GM23338 (cell line): ENCODE results near the gene DDX25. TPM values are rescaled to one million over a fixed set of nuclear protein-coding genes. Genes with fewer than 3 reads are reported as not detected.

Experiments
- ATAC-seq: fragments of 200-7000 bp; cut with Tn5 transposase; 3 replicates; pipeline ENCODE4 v1.9.1; 2020
- DNase-seq: peaks from one replicate; pipeline ENCODE4 v3.0.0-alpha.2; 2015; ENCODE audit warnings: low spot score
- H2AFZ ChIP-seq: fragments of 200-600 bp; sonication (generic); 2 replicates; pipeline ENCODE4 v1.8.0; 2016; ENCODE audit warnings: antibody characterized with exemption, mild to moderate bottlenecking, moderate library complexity
- H3F3A ChIP-seq: fragments of 200-600 bp; sonication (generic); replicated peaks from 2 replicates; pipeline ENCODE4 v1.8.0; 2017; ENCODE audit warnings: antibody characterized with exemption, mixed run types, low read depth
- H3K27ac ChIP-seq: fragments of 200-600 bp; sonication (generic); 2 replicates; pipeline ENCODE4 v1.6.1; 2016; ENCODE audit warnings: low read depth
- H3K27me3 ChIP-seq: fragments of 200-600 bp; sonication (generic); 2 replicates; pipeline ENCODE4 v1.8.0; 2016; ENCODE audit warnings: mild to moderate bottlenecking, mixed run types, moderate library complexity; ENCODE audit not compliant: insufficient read depth
- H3K36me3 ChIP-seq: fragments of 200-600 bp; sonication (generic); 2 replicates; pipeline ENCODE4 v1.8.0; 2016; ENCODE audit warnings: mild to moderate bottlenecking; ENCODE audit not compliant: insufficient read depth
- H3K4me1 ChIP-seq: fragments of 200-600 bp; sonication (generic); 2 replicates; pipeline ENCODE4 v1.8.0; 2016; ENCODE audit warnings: mild to moderate bottlenecking, moderate library complexity; ENCODE audit not compliant: insufficient read depth
- H3K4me2 ChIP-seq: fragments of 200-600 bp; sonication (generic); 2 replicates; pipeline ENCODE4 v1.7.1; 2017; ENCODE audit warnings: mixed run types
- H3K4me3 ChIP-seq: fragments of 200-600 bp; sonication (generic); 2 replicates; pipeline ENCODE4 v1.6.1; 2016; ENCODE audit warnings: mixed run types
- H3K79me2 ChIP-seq: fragments of 200-600 bp; sonication (generic); replicated peaks from 2 replicates; pipeline ENCODE4 v1.8.0; 2017; ENCODE audit warnings: mild to moderate bottlenecking; ENCODE audit not compliant: insufficient read depth
- H3K9me2 ChIP-seq: fragments of 200-600 bp; sonication (generic); 2 replicates; pipeline ENCODE4 v1.8.0; 2017; ENCODE audit not compliant: insufficient read depth
- H4K20me1 ChIP-seq: fragments of 200-600 bp; sonication (generic); replicated peaks from 2 replicates; pipeline ENCODE4 v1.8.0; 2017; ENCODE audit warnings: mild to moderate bottlenecking; ENCODE audit not compliant: insufficient read depth
- H3K27ac Mint-ChIP-seq: 2 replicates; pipeline ENCODE4 v1.8.0; 2020; ENCODE audit warnings: inconsistent platforms, mild to moderate bottlenecking, moderate library complexity, mixed read lengths
- H3K27me3 Mint-ChIP-seq: 3 replicates; pipeline ENCODE4 v1.8.0; 2022; ENCODE audit warnings: low read depth, mild to moderate bottlenecking, moderate library complexity, mixed read lengths, inconsistent platforms; ENCODE audit not compliant: insufficient read depth, poor library complexity
- H3K36me3 Mint-ChIP-seq: 3 replicates; pipeline ENCODE4 v1.8.0; 2021; ENCODE audit warnings: low read depth, mild to moderate bottlenecking, inconsistent platforms, moderate library complexity, mixed read lengths
- H3K4me1 Mint-ChIP-seq: 3 replicates; pipeline ENCODE4 v1.8.0; 2020; ENCODE audit warnings: mild to moderate bottlenecking, inconsistent platforms, mixed read lengths
- H3K4me3 Mint-ChIP-seq: 3 replicates; pipeline ENCODE4 v1.8.0; 2021; ENCODE audit warnings: moderate library complexity, mild to moderate bottlenecking, inconsistent platforms, mixed read lengths
- H3K9me3 Mint-ChIP-seq: 3 replicates; pipeline ENCODE4 v1.8.0; 2020; ENCODE audit warnings: moderate library complexity, mild to moderate bottlenecking, inconsistent platforms, mixed read lengths
- CREB1 ChIP-seq: fragments of 250-450 bp; sonication (Bioruptor Pico); IDR thresholded peaks from 2 replicates; pipeline ENCODE4 v1.5.0; 2020; ENCODE audit warnings: low read depth, mild to moderate bottlenecking, moderate library complexity
- CTCF ChIP-seq, 2 experiments: fragments of 200-600 bp in 1 of 2; sonication (generic) in 1 of 2; conservative IDR thresholded peaks; 2 replicates each; pipeline versions ENCODE4 v1.5.1 to v1.6.1; 2016 to 2017; ENCODE audit warnings: antibody characterized with exemption in 2 of 2, low read depth in 2 of 2, mild to moderate bottlenecking in 2 of 2, moderate library complexity in 1 of 2
- ETS1 ChIP-seq: IDR thresholded peaks from 2 replicates; pipeline ENCODE4 v1.6.1; 2016; ENCODE audit warnings: antibody characterized with exemption
- EZH2 ChIP-seq: fragments of 200-600 bp; sonication (generic); IDR thresholded peaks from one replicate; pipeline ENCODE4 v1.8.0; 2017; ENCODE audit warnings: antibody characterized with exemption, mild to moderate bottlenecking, low read depth; ENCODE audit not compliant: unreplicated experiment
- EZH2phosphoT487 ChIP-seq: fragments of 200-600 bp; sonication (generic); IDR thresholded peaks from one replicate; pipeline ENCODE4 v1.8.1; 2018; ENCODE audit warnings: antibody characterized with exemption; ENCODE audit not compliant: unreplicated experiment
- JUNB ChIP-seq: IDR thresholded peaks from one replicate; pipeline ENCODE4 v1.6.1; 2016; ENCODE audit warnings: antibody characterized with exemption; ENCODE audit not compliant: unreplicated experiment
- NANOG ChIP-seq: IDR thresholded peaks from 2 replicates; pipeline ENCODE4 v1.6.1; 2016; ENCODE audit warnings: antibody characterized with exemption, borderline replicate concordance
- POLR2AphosphoS5 ChIP-seq: IDR thresholded peaks from 2 replicates; pipeline ENCODE4 v1.6.1; 2016; ENCODE audit warnings: antibody characterized with exemption, low read depth
- REST ChIP-seq: IDR thresholded peaks from one replicate; pipeline ENCODE4 v1.6.1; 2018; ENCODE audit warnings: antibody characterized with exemption; ENCODE audit not compliant: unreplicated experiment
- STAT1 ChIP-seq: IDR thresholded peaks from one replicate; pipeline ENCODE4 v1.6.1; 2016; ENCODE audit warnings: antibody characterized with exemption; ENCODE audit not compliant: unreplicated experiment
- ZNF114 ChIP-seq: fragments of 250-450 bp; sonication (Bioruptor Pico); IDR thresholded peaks from 2 replicates; pipeline ENCODE4 v1.5.0; 2020; ENCODE audit warnings: mild to moderate bottlenecking, moderate library complexity
- ZNF331 ChIP-seq: fragments of 250-450 bp; sonication (Bioruptor Pico); IDR thresholded peaks from 2 replicates; pipeline ENCODE4 v1.5.0; 2020; ENCODE audit warnings: low read depth, mild to moderate bottlenecking, moderate library complexity
- ZNF462 ChIP-seq: fragments of 250-450 bp; sonication (Bioruptor Pico); IDR thresholded peaks from 2 replicates; pipeline ENCODE4 v1.5.0; 2020; ENCODE audit warnings: mild to moderate bottlenecking, moderate library complexity
- polyA plus RNA-seq: library from polyadenylated mRNA; unstranded; fragments of >200 nt; fragmentation: Nextera tagmentation; extraction: Ambion mirVana; gene quantifications from 2 replicates; pipeline ENCODE4 v1.2.1, GENCODE V29; 2016
- total RNA-seq: library from RNA; depleted of rRNA; stranded (reverse); fragments of >200 nt; shearing (Covaris generic); gene quantifications from 2 replicates; pipeline ENCODE4 v1.2.3, GENCODE V29; 2014

Gene DDX25
- total and polyA plus RNA-seq, 2 experiments from 2014 or later, result 20.6 to 23.6 TPM

- Histone ChIP-seq H3K36me3 (no peaks in the 10 kb centered on the region), H4K20me1 (no peaks in the 10 kb centered on the region), H3K4me2 (no peak overlapping the region), H3K9me2 (no peaks in the 10 kb centered on the region), H3K27ac (no peak overlapping the region), H2AFZ (no peak overlapping the region), H3K4me1 (no peaks in the 10 kb centered on the region), H3F3A (no peaks in the 10 kb centered on the region), H3K27me3 (no peaks in the 10 kb centered on the region), H3K79me2 (no peaks in the 10 kb centered on the region), H3K4me3 (no peak overlapping the region)
- H3K4me3 Mint-ChIP-seq, result no peak overlapping the region
- peaks cover 9% of the 10 kb centered on the region for H3K4me1 Mint-ChIP-seq
- ATAC-seq (no peak), DNase-seq (no peak)
- no peaks in the 10 kb centered on the region; the same call in 2 of the 3 replicates for H3K36me3 Mint-ChIP-seq
- no peak for TF ChIP-seq EZH2
- no peak for TF ChIP-seq POLR2AphosphoS5
- no peak for TF ChIP-seq EZH2phosphoT487
- no peak for TF ChIP-seq CREB1
- TF ChIP-seq ETS1, result no peak
- no peak for TF ChIP-seq NANOG
- TF ChIP-seq STAT1, result no peak
- no peak for TF ChIP-seq JUNB
- no peak for TF ChIP-seq CTCF (conservative IDR thresholded peaks at IDR 0.05; ENCODE audit: low read depth in 2 of 2)
- TF ChIP-seq ZNF462 (CRISPR knock-in tag), result no peak
- TF ChIP-seq ZNF331 (CRISPR knock-in tag), result no peak
- TF ChIP-seq ZNF114 (CRISPR knock-in tag), result no peak
- TF ChIP-seq REST, result no peak
- H3K9me3 Mint-ChIP-seq, result no peaks in the 10 kb centered on the region
- H3K27ac Mint-ChIP-seq, result peak overlapping the region; percentile 67; the same call in 1 of the 2 replicates
- H3K27me3 Mint-ChIP-seq, result peaks cover 3% of the 10 kb centered on the region
These were observed 45.2 kb downstream of the DDX25 start for GRCh38 chr11:125949271-125950177.
